Measurements from ENCODE around the gene NCAPD3.

The NCAPD3 gene

GRCh38 chr11:134155946-134156865, 67.6 kb downstream of the NCAPD3 start:
- 96% methylated on average over 28 of the region's 28 CpGs for WGBS
- H3K27me3 ChIP-seq (ENCODE audit: insufficient read depth, low read length) = no peaks in the 10 kb centered on the region
- H3K4me3 ChIP-seq (ENCODE audit: low read length) = no peak overlapping the region
- H3K9ac ChIP-seq (ENCODE audit: low read depth, low read length) = no peak overlapping the region
- no peak overlapping the region for H3K27ac ChIP-seq (ENCODE audit: low read depth, low read length)
- peaks cover 8% of the 10 kb centered on the region for H3K9me3 ChIP-seq (ENCODE audit: insufficient read depth, low read depth, low read length)
- H3K4me1 ChIP-seq (ENCODE audit: insufficient read depth, low read length) = no peaks in the 10 kb centered on the region
- H3K36me3 ChIP-seq (ENCODE audit: insufficient read depth, low read length) = peaks cover 100% of the 10 kb centered on the region

- no peak overlapping the region for H3K27ac ChIP-seq (ENCODE audit: low read depth, low read length)
- H3K9me3 ChIP-seq (ENCODE audit: insufficient read depth, low read depth, low read length) = peaks cover under 1% of the 10 kb centered on the region; the same call in 1 of the 2 replicates
- peaks cover 100% of the 10 kb centered on the region for H3K36me3 ChIP-seq (ENCODE audit: insufficient read depth, low read length)
- H3K4me1 ChIP-seq (ENCODE audit: insufficient read depth, low read length) = no peaks in the 10 kb centered on the region
- H3K4me3 ChIP-seq (ENCODE audit: low read length) = no peak overlapping the region
- H3K27me3 ChIP-seq (ENCODE audit: insufficient read depth, low read length) = no peaks in the 10 kb centered on the region
- H3K9ac ChIP-seq (ENCODE audit: low read depth, low read length) = no peak overlapping the region
- WGBS = 97% methylated on average over 15 of the region's 16 CpGs
Observed at GRCh38 chr11:134155456-134155855, 68.3 kb downstream of the NCAPD3 start.

- H3K9ac ChIP-seq (ENCODE audit: low read depth, low read length) = no peak overlapping the region
- no peaks in the 10 kb centered on the region for H3K27me3 ChIP-seq (ENCODE audit: insufficient read depth, low read length)
- no peak overlapping the region for H3K4me3 ChIP-seq (ENCODE audit: low read length)
- H3K9me3 ChIP-seq (ENCODE audit: insufficient read depth, low read depth, low read length) = no peaks in the 10 kb centered on the region
- 91% methylated on average over 10 of the region's 11 CpGs for WGBS
- peaks cover 100% of the 10 kb centered on the region for H3K36me3 ChIP-seq (ENCODE audit: insufficient read depth, low read length)
- no peaks in the 10 kb centered on the region for H3K4me1 ChIP-seq (ENCODE audit: insufficient read depth, low read length)
- H3K27ac ChIP-seq (ENCODE audit: low read depth, low read length) = no peak overlapping the region
Observed at GRCh38 chr11:134154441-134154840, 69.3 kb downstream of the NCAPD3 start.

GRCh38 chr11:134153147-134153905, 70.4 kb downstream of the NCAPD3 start:
- no peaks in the 10 kb centered on the region for H3K9me3 ChIP-seq (ENCODE audit: insufficient read depth, low read depth, low read length)
- no peaks in the 10 kb centered on the region for H3K4me1 ChIP-seq (ENCODE audit: insufficient read depth, low read length)
- 96% methylated on average over 30 of the region's 30 CpGs for WGBS
- no peaks in the 10 kb centered on the region for H3K27me3 ChIP-seq (ENCODE audit: insufficient read depth, low read length)
- H3K27ac ChIP-seq (ENCODE audit: low read depth, low read length) = no peak overlapping the region
- H3K9ac ChIP-seq (ENCODE audit: low read depth, low read length) = no peak overlapping the region
- no peak overlapping the region for H3K4me3 ChIP-seq (ENCODE audit: low read length)
- H3K36me3 ChIP-seq (ENCODE audit: insufficient read depth, low read length) = peaks cover 100% of the 10 kb centered on the region

GRCh38 chr11:134152696-134153095, 71.1 kb downstream of the NCAPD3 start:
- Histone ChIP-seq H3K9ac (ENCODE audit: low read depth, low read length) (no peak overlapping the region), H3K36me3 (ENCODE audit: insufficient read depth, low read length) (peaks cover 99% of the 10 kb centered on the region), H3K27ac (ENCODE audit: low read depth, low read length) (no peak overlapping the region), H3K4me1 (ENCODE audit: insufficient read depth, low read length) (no peaks in the 10 kb centered on the region), H3K27me3 (ENCODE audit: insufficient read depth, low read length) (no peaks in the 10 kb centered on the region), H3K9me3 (ENCODE audit: insufficient read depth, low read depth, low read length) (no peaks in the 10 kb centered on the region), H3K4me3 (ENCODE audit: low read length) (no peak overlapping the region)
- WGBS = 95% methylated on average over 9 of the region's 9 CpGs

- Histone ChIP-seq H3K27me3 (ENCODE audit: insufficient read depth, low read length) (no peaks in the 10 kb centered on the region), H3K9me3 (ENCODE audit: insufficient read depth, low read depth, low read length) (no peaks in the 10 kb centered on the region), H3K4me3 (ENCODE audit: low read length) (no peak overlapping the region), H3K9ac (ENCODE audit: low read depth, low read length) (no peak overlapping the region), H3K27ac (ENCODE audit: low read depth, low read length) (no peak overlapping the region), H3K36me3 (ENCODE audit: insufficient read depth, low read length) (peaks cover 96% of the 10 kb centered on the region), H3K4me1 (ENCODE audit: insufficient read depth, low read length) (no peaks in the 10 kb centered on the region)
- WGBS = 95% methylated on average over 8 of the region's 10 CpGs
Observed at GRCh38 chr11:134151083-134151747, 72.6 kb downstream of the NCAPD3 start.

- Histone ChIP-seq H3K27me3 (ENCODE audit: insufficient read depth, low read length) (no peaks in the 10 kb centered on the region), H3K9me3 (ENCODE audit: insufficient read depth, low read depth, low read length) (no peaks in the 10 kb centered on the region), H3K4me3 (ENCODE audit: low read length) (no peak overlapping the region), H3K4me1 (ENCODE audit: insufficient read depth, low read length) (no peaks in the 10 kb centered on the region), H3K9ac (ENCODE audit: low read depth, low read length) (no peak overlapping the region), H3K36me3 (ENCODE audit: insufficient read depth, low read length) (peaks cover 96% of the 10 kb centered on the region), H3K27ac (ENCODE audit: low read depth, low read length) (no peak overlapping the region)
- WGBS = 94% methylated on average over 12 of the region's 12 CpGs
Observed at GRCh38 chr11:134150195-134150903, 73.4 kb downstream of the NCAPD3 start.

- H3K9ac ChIP-seq (ENCODE audit: low read depth, low read length) = no peak overlapping the region
- 96% methylated on average over 16 of the region's 16 CpGs for WGBS
- no peaks in the 10 kb centered on the region for H3K27me3 ChIP-seq (ENCODE audit: insufficient read depth, low read length)
- peaks cover 6% of the 10 kb centered on the region for H3K9me3 ChIP-seq (ENCODE audit: insufficient read depth, low read depth, low read length)
- H3K4me3 ChIP-seq (ENCODE audit: low read length) = no peak overlapping the region
- no peaks in the 10 kb centered on the region for H3K4me1 ChIP-seq (ENCODE audit: insufficient read depth, low read length)
- H3K27ac ChIP-seq (ENCODE audit: low read depth, low read length) = no peak overlapping the region
- peaks cover 96% of the 10 kb centered on the region for H3K36me3 ChIP-seq (ENCODE audit: insufficient read depth, low read length)
Observed at GRCh38 chr11:134149371-134149770, 74.4 kb downstream of the NCAPD3 start.

GRCh38 chr11:134146598-134146997, 77.2 kb downstream of the NCAPD3 start:
- Histone ChIP-seq H3K27ac (ENCODE audit: low read depth, low read length) (no peak overlapping the region), H3K9me3 (ENCODE audit: insufficient read depth, low read depth, low read length) (peaks cover 23% of the 10 kb centered on the region), H3K4me1 (ENCODE audit: insufficient read depth, low read length) (no peaks in the 10 kb centered on the region), H3K36me3 (ENCODE audit: insufficient read depth, low read length) (peaks cover 89% of the 10 kb centered on the region), H3K27me3 (ENCODE audit: insufficient read depth, low read length) (no peaks in the 10 kb centered on the region), H3K9ac (ENCODE audit: low read depth, low read length) (no peak overlapping the region), H3K4me3 (ENCODE audit: low read length) (no peak overlapping the region)
- 92% methylated on average over 3 of the region's 3 CpGs for WGBS

- H3K27me3 ChIP-seq (ENCODE audit: insufficient read depth, low read length) = no peaks in the 10 kb centered on the region
- WGBS = 95% methylated on average over 7 of the region's 8 CpGs
- no peak overlapping the region for H3K27ac ChIP-seq (ENCODE audit: low read depth, low read length)
- no peaks in the 10 kb centered on the region for H3K4me1 ChIP-seq (ENCODE audit: insufficient read depth, low read length)
- peaks cover 23% of the 10 kb centered on the region for H3K9me3 ChIP-seq (ENCODE audit: insufficient read depth, low read depth, low read length)
- H3K4me3 ChIP-seq (ENCODE audit: low read length) = no peak overlapping the region
- H3K9ac ChIP-seq (ENCODE audit: low read depth, low read length) = no peak overlapping the region
- H3K36me3 ChIP-seq (ENCODE audit: insufficient read depth, low read length) = peaks cover 86% of the 10 kb centered on the region
Observed at GRCh38 chr11:134145715-134146114, 78.1 kb downstream of the NCAPD3 start.

Measured in HUES64 (cell line).